ENCODE data around the gene PTGDR. TPM values are rescaled to one million over a fixed set of nuclear protein-coding genes. Genes with fewer than 3 reads are reported as not detected.

Gene PTGDR
- total RNA-seq, 2 experiments from 2014 or later: 0.13 to 0.43 TPM

GRCh38 chr14:52262600-52262999 lies 4.9 kb upstream of the PTGDR start:
- Mint-ChIP-seq H3K4me1 (ENCODE audit: low read depth) (peaks cover 39% of the 10 kb centered on the region), H3K4me3 (no peak overlapping the region), H3K9me3 (no peaks in the 10 kb centered on the region), H3K36me3 (ENCODE audit: low read depth) (peaks cover 2% of the 10 kb centered on the region), H3K27me3 (peaks cover 10% of the 10 kb centered on the region), H3K27ac (no peak overlapping the region)
- ATAC-seq (no peak), DNase-seq (no peak)
- TF ChIP-seq CTCF (IDR thresholded peaks at IDR 0.05): no peak
- intact Hi-C loops (cut with micrococcal nuclease): loop anchor here (10.0 kb wide), 1 partner anchor 108 kb away; no protein-coding TSS in a partner anchor
- ChIA-PET CTCF (no interaction called here), POLR2A (no interaction called here)

- ATAC-seq (no peak), DNase-seq (no peak)
- Mint-ChIP-seq H3K4me3 (no peak overlapping the region), H3K4me1 (ENCODE audit: low read depth) (peaks cover 42% of the 10 kb centered on the region), H3K9me3 (no peaks in the 10 kb centered on the region), H3K36me3 (ENCODE audit: low read depth) (peaks cover 2% of the 10 kb centered on the region), H3K27ac (no peak overlapping the region), H3K27me3 (peaks cover 14% of the 10 kb centered on the region)
- CTCF ChIA-PET: no interaction called here
- intact Hi-C loops (cut with micrococcal nuclease): loop anchor here (10.0 kb wide), 1 partner anchor 108 kb away; no protein-coding TSS in a partner anchor
- no peak for TF ChIP-seq CTCF (IDR thresholded peaks at IDR 0.05)
- POLR2A ChIA-PET: no interaction called here
Observed at GRCh38 chr14:52263190-52263589, 4.3 kb upstream of the PTGDR start.

- TF ChIP-seq CTCF (IDR thresholded peaks at IDR 0.05): no peak
- peaks cover 38% of the 10 kb centered on the region for H3K4me1 Mint-ChIP-seq (ENCODE audit: low read depth)
- no peak for ATAC-seq
- intact Hi-C loops (cut with micrococcal nuclease): loop anchor here (10.0 kb wide), 1 partner anchor 110 kb away; no protein-coding TSS in a partner anchor
- CTCF ChIA-PET: interaction anchor here (0.9 kb wide), 1 partner anchor 219 kb away, joined by 3 read pairs; no protein-coding TSS in a partner anchor
- H3K4me3 Mint-ChIP-seq: no peak overlapping the region
- H3K27ac Mint-ChIP-seq: no peak overlapping the region
- peaks cover 25% of the 10 kb centered on the region for H3K27me3 Mint-ChIP-seq
- DNase-seq: no peak
- peaks cover 2% of the 10 kb centered on the region for H3K36me3 Mint-ChIP-seq (ENCODE audit: low read depth)
- POLR2A ChIA-PET: no interaction called here
- no peaks in the 10 kb centered on the region for H3K9me3 Mint-ChIP-seq
Observed at GRCh38 chr14:52265253-52265652, 2.2 kb upstream of the PTGDR start.

- Mint-ChIP-seq H3K4me1 (ENCODE audit: low read depth) (peaks cover 38% of the 10 kb centered on the region), H3K27me3 (peaks cover 28% of the 10 kb centered on the region), H3K4me3 (no peak overlapping the region), H3K9me3 (no peaks in the 10 kb centered on the region), H3K27ac (no peak overlapping the region), H3K36me3 (ENCODE audit: low read depth) (peaks cover 2% of the 10 kb centered on the region)
- CTCF ChIA-PET: no interaction called here
- ATAC-seq (no peak), DNase-seq (no peak)
- intact Hi-C loops (cut with micrococcal nuclease): loop anchor here (10.0 kb wide), 1 partner anchor 111 kb away; no protein-coding TSS in a partner anchor
- no peak for TF ChIP-seq CTCF (IDR thresholded peaks at IDR 0.05)
- POLR2A ChIA-PET: no interaction called here
Observed at GRCh38 chr14:52266179-52266578, 1.3 kb upstream of the PTGDR start.

DNA sequence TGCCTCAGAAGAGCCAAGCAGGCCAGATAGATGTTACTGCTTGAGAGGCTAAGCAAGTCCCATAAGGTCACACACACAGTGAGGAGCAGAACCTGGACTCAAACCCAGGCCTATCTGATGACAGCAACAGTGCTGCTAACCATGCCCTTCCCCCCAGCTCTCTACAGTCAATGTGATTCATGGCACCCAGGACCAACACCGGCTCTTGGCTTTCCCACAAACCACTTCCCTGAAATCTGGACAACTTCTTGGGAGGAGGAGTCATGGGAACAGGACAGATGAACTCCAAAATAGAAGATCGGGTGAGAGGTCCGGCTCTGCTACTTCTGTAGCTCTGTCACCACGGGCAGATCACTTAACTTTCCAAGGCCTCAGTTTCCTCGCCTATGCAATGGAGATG lies 716 bp upstream of the PTGDR start:
- ATAC-seq (no peak), DNase-seq (no peak)
- Mint-ChIP-seq H3K4me1 (ENCODE audit: low read depth) (peaks cover 40% of the 10 kb centered on the region), H3K27me3 (peaks cover 28% of the 10 kb centered on the region), H3K4me3 (peak overlapping the region; percentile 72), H3K36me3 (ENCODE audit: low read depth) (peaks cover 2% of the 10 kb centered on the region), H3K9me3 (no peaks in the 10 kb centered on the region), H3K27ac (no peak overlapping the region)
- intact Hi-C loops (cut with micrococcal nuclease): loop anchor here (10.0 kb wide), 1 partner anchor 112 kb away; no protein-coding TSS in a partner anchor
- POLR2A ChIA-PET: no interaction called here
- TF ChIP-seq CTCF (IDR thresholded peaks at IDR 0.05): no peak
- CTCF ChIA-PET: no interaction called here
